ENCODE measurements around the gene ACSS1.

The ACSS1 gene

GRCh38 chr20:24991897-24992486 is 65.9 kb downstream of the ACSS1 start:
- Histone ChIP-seq H3K9ac (ENCODE audit: low read depth, low read length, poor library complexity, severe bottlenecking) (peak overlapping the region; percentile 81), H3K9me2 (replicated peaks; ENCODE audit: low read depth, low read length) (no peaks in the 10 kb centered on the region), H3K79me2 (ENCODE audit: insufficient read depth, low read length) (peaks cover 55% of the 10 kb centered on the region), H3K9me3 (ENCODE audit: insufficient read depth, low read depth, low read length) (no peaks in the 10 kb centered on the region), H3F3A (ENCODE audit: low read depth) (no peaks in the 10 kb centered on the region), H3K4me2 (ENCODE audit: low read depth, low read length, poor library complexity, severe bottlenecking) (peak overlapping the region; percentile 87), H4K20me1 (ENCODE audit: insufficient read depth, low read length, poor library complexity, severe bottlenecking) (peaks cover 36% of the 10 kb centered on the region), H3K36me3 (ENCODE audit: insufficient read depth, low read length) (no peaks in the 10 kb centered on the region), H2AFZ (ENCODE audit: low read length) (peak overlapping the region; percentile 78), H3K27me3 (ENCODE audit: insufficient read depth, low read length, poor library complexity, severe bottlenecking) (no peaks in the 10 kb centered on the region), H3K4me1 (ENCODE audit: insufficient read depth, low read length, poor library complexity, severe bottlenecking) (peaks cover 68% of the 10 kb centered on the region), H3K4me3 (ENCODE audit: low read length, poor library complexity, severe bottlenecking) (peak overlapping the region; percentile 84)
- TF ChIP-seq EZH2phosphoT487 (IDR thresholded peaks at IDR 0.05; ENCODE audit: borderline replicate concordance), result no peak
- TF ChIP-seq CTCF (conservative IDR thresholded peaks at IDR 0.05; ENCODE audit: low read length), result no peak

GRCh38 chr20:24990810-24991252 is 67.1 kb downstream of the ACSS1 start:
- Histone ChIP-seq H3K9me2 (replicated peaks; ENCODE audit: low read depth, low read length) (no peaks in the 10 kb centered on the region), H3K27me3 (ENCODE audit: insufficient read depth, low read length, poor library complexity, severe bottlenecking) (no peaks in the 10 kb centered on the region), H3K4me1 (ENCODE audit: insufficient read depth, low read length, poor library complexity, severe bottlenecking) (peaks cover 67% of the 10 kb centered on the region)

GRCh38 chr20:24989162-24989561 is 68.8 kb downstream of the ACSS1 start:
- peaks cover 83% of the 10 kb centered on the region for H3K79me2 ChIP-seq (ENCODE audit: insufficient read depth, low read length)
- peak overlapping the region; percentile 81 for H3K9ac ChIP-seq (ENCODE audit: low read depth, low read length, poor library complexity, severe bottlenecking)

More at GRCh38 chr20:24990810-24991252, 67.1 kb downstream of the ACSS1 start:
- Histone ChIP-seq H3K4me2 (ENCODE audit: low read depth, low read length, poor library complexity, severe bottlenecking) (peak overlapping the region; percentile 87), H4K20me1 (ENCODE audit: insufficient read depth, low read length, poor library complexity, severe bottlenecking) (peaks cover 36% of the 10 kb centered on the region), H3K4me3 (ENCODE audit: low read length, poor library complexity, severe bottlenecking) (peak overlapping the region; percentile 84), H3K9ac (ENCODE audit: low read depth, low read length, poor library complexity, severe bottlenecking) (peak overlapping the region; percentile 81), H3K79me2 (ENCODE audit: insufficient read depth, low read length) (peaks cover 66% of the 10 kb centered on the region), H3K9me3 (ENCODE audit: insufficient read depth, low read depth, low read length) (no peaks in the 10 kb centered on the region), H3F3A (ENCODE audit: low read depth) (no peaks in the 10 kb centered on the region), H2AFZ (ENCODE audit: low read length) (no peak overlapping the region), H3K36me3 (ENCODE audit: insufficient read depth, low read length) (no peaks in the 10 kb centered on the region)
- no peak for TF ChIP-seq CTCF (conservative IDR thresholded peaks at IDR 0.05; ENCODE audit: low read length)
- no peak for TF ChIP-seq EZH2phosphoT487 (IDR thresholded peaks at IDR 0.05; ENCODE audit: borderline replicate concordance)

More at GRCh38 chr20:24989162-24989561, 68.8 kb downstream of the ACSS1 start:
- Histone ChIP-seq H3K4me3 (ENCODE audit: low read length, poor library complexity, severe bottlenecking) (peak overlapping the region; percentile 84), H4K20me1 (ENCODE audit: insufficient read depth, low read length, poor library complexity, severe bottlenecking) (peaks cover 51% of the 10 kb centered on the region), H3K9me2 (replicated peaks; ENCODE audit: low read depth, low read length) (no peaks in the 10 kb centered on the region), H3F3A (ENCODE audit: low read depth) (no peaks in the 10 kb centered on the region), H3K4me2 (ENCODE audit: low read depth, low read length, poor library complexity, severe bottlenecking) (peak overlapping the region; percentile 87), H3K9me3 (ENCODE audit: insufficient read depth, low read depth, low read length) (no peaks in the 10 kb centered on the region), H3K4me1 (ENCODE audit: insufficient read depth, low read length, poor library complexity, severe bottlenecking) (peaks cover 77% of the 10 kb centered on the region), H2AFZ (ENCODE audit: low read length) (no peak overlapping the region), H3K36me3 (ENCODE audit: insufficient read depth, low read length) (no peaks in the 10 kb centered on the region), H3K27me3 (ENCODE audit: insufficient read depth, low read length, poor library complexity, severe bottlenecking) (no peaks in the 10 kb centered on the region)
- TF ChIP-seq EZH2phosphoT487 (IDR thresholded peaks at IDR 0.05; ENCODE audit: borderline replicate concordance) (no peak), CTCF (conservative IDR thresholded peaks at IDR 0.05; ENCODE audit: low read length) (no peak)

All from Loucy (cell line).